Lower lobe of right lung (tissue), 2 donors: ENCODE measurements around the gene MACROH2A2. TPM values are rescaled to one million over a fixed set of nuclear protein-coding genes. Genes with fewer than 3 reads are reported as not detected.

ENCODE experiments used
- ATAC-seq, 2 donors: fragments of 200-7000 bp; cut with Tn5 transposase; one replicate each; pipeline ENCODE4 v1.9.1; 2020 to 2022; ENCODE audit warnings: mild to moderate bottlenecking in 2 of 2, moderate library complexity in 2 of 2
- DNase-seq: peaks from one replicate; pipeline ENCODE4 v3.0.0-alpha.2; 2020
- H3K27ac ChIP-seq: fragments of 200-600 bp; one replicate; pipeline ENCODE4 v1.8.0; 2022
- H3K27me3 ChIP-seq: fragments of 200-600 bp; one replicate; pipeline ENCODE4 v1.8.0; 2022; ENCODE audit warnings: low read depth
- H3K36me3 ChIP-seq: fragments of 200-600 bp; one replicate; pipeline ENCODE4 v1.8.0; 2022; ENCODE audit warnings: mild to moderate bottlenecking
- H3K4me1 ChIP-seq: fragments of 200-600 bp; one replicate; pipeline ENCODE4 v1.8.0; 2022
- H3K4me3 ChIP-seq: fragments of 200-600 bp; one replicate; pipeline ENCODE4 v1.8.0; 2022; ENCODE audit warnings: mild to moderate bottlenecking
- H3K9me3 ChIP-seq: fragments of 200-600 bp; one replicate; pipeline ENCODE4 v1.8.0; 2022
- intact Hi-C: fragments of 100-400 bp; cut with DNase I; formaldehyde crosslinking; loops from one replicate; pipeline ENCODE4 v1.11.0; 2022
- total RNA-seq: library from RNA; stranded (reverse); fragmentation: NEBNext Ultra II Directional; extraction: Animal tissue kit (Norgen Biotek cat#: 25700); gene quantifications from one replicate; pipeline ENCODE4 v1.2.1, GENCODE V29; 2021
- TF ChIP-seq, protein P1 (sequence below): fragments of 200-600 bp; IDR thresholded peaks from one replicate; pipeline ENCODE4 v1.8.0; 2022; ENCODE audit warnings: antibody characterized with exemption, mild to moderate bottlenecking
- donor health status: DM: no; HTN: yes; CAD: no; lungs with severe emphysema.

Gene MACROH2A2
- total RNA-seq, 1 donor from 2014 or later, result 6.6 TPM

DNA sequence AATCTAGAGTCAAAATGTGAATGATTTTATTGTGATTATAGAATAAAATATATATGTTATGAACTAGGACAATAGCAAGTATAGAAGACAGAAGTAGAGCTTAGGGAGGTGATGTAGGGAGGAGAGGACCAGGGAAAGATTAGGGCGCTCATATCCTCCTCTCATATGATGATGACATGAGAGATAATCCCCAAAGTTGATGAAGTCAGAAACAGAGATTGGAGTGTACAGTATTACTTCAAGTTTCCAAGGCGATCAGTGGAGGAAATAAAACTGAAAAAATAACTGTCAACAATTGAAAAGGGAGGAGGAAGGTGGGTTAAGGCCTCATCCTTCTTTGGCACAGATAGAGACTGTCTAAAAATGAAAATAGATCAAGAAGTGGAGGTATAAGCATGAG lies 14.9 kb downstream of the MACROH2A2 start:
- no peak overlapping the region for H3K4me3 ChIP-seq
- H3K9me3 ChIP-seq, result no peaks in the 10 kb centered on the region
- no peak overlapping the region for H3K27ac ChIP-seq
- H3K36me3 ChIP-seq, result no peaks in the 10 kb centered on the region
- TF ChIP-seq, protein P1, sequence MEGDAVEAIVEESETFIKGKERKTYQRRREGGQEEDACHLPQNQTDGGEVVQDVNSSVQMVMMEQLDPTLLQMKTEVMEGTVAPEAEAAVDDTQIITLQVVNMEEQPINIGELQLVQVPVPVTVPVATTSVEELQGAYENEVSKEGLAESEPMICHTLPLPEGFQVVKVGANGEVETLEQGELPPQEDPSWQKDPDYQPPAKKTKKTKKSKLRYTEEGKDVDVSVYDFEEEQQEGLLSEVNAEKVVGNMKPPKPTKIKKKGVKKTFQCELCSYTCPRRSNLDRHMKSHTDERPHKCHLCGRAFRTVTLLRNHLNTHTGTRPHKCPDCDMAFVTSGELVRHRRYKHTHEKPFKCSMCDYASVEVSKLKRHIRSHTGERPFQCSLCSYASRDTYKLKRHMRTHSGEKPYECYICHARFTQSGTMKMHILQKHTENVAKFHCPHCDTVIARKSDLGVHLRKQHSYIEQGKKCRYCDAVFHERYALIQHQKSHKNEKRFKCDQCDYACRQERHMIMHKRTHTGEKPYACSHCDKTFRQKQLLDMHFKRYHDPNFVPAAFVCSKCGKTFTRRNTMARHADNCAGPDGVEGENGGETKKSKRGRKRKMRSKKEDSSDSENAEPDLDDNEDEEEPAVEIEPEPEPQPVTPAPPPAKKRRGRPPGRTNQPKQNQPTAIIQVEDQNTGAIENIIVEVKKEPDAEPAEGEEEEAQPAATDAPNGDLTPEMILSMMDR, result no peak
- intact Hi-C loops, result no loop called here
- H3K4me1 ChIP-seq, result no peaks in the 10 kb centered on the region
- ATAC-seq (no peak), DNase-seq (no peak)
- no peaks in the 10 kb centered on the region for H3K27me3 ChIP-seq

DNA sequence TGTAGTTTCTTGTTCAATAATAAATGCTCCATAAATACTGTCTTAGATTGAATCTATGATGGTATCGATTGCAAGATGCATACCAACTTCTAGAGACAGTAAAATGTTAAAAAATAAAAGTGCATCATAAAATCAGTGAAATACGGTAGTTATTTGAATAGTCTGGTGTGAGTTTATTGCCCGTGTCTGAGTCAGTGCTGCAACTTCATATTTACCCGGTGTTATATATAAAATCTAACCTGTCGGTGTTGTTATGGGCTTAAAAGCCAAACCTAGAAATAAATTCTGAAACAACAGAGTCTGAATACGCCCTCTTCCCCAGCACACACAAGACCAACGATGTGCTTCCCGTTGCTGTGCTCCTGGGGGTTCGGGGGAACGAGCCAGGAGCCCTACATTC lies 16.3 kb downstream of the MACROH2A2 start:
- Histone ChIP-seq H3K36me3 (no peaks in the 10 kb centered on the region), H3K9me3 (no peaks in the 10 kb centered on the region), H3K4me1 (no peaks in the 10 kb centered on the region), H3K27ac (no peak overlapping the region), H3K27me3 (no peaks in the 10 kb centered on the region), H3K4me3 (no peak overlapping the region)
- intact Hi-C loops, result no loop called here
- DNase-seq, result no peak
- TF ChIP-seq, protein P1, result no peak
- ATAC-seq, result no peak

DNA sequence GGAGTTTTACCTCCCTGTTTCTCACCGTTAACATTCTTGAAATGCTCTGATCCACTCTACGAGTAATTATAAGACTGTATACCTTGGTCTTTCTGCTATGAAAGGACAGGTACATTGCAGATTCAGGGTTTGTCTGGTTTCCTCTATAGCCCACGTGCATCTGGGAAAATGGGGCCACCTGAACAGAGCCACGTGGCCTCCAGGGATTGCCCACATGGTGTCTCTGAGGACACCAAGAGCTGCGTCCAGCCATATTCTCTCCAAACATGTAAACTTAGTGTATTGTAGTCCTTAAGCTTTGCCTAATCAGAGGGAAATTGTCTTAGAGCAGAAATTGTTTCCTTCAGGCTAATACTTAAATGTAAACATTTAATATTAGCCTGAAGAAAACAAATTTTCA lies 16.7 kb downstream of the MACROH2A2 start:
- DNase-seq, result no peak
- H3K4me3 ChIP-seq, result no peak overlapping the region
- no peak for ATAC-seq
- H3K27me3 ChIP-seq, result no peaks in the 10 kb centered on the region
- no peaks in the 10 kb centered on the region for H3K36me3 ChIP-seq
- intact Hi-C loops, result no loop called here
- TF ChIP-seq, protein P1, result no peak
- H3K9me3 ChIP-seq, result no peaks in the 10 kb centered on the region
- no peaks in the 10 kb centered on the region for H3K4me1 ChIP-seq
- H3K27ac ChIP-seq, result no peak overlapping the region

DNA sequence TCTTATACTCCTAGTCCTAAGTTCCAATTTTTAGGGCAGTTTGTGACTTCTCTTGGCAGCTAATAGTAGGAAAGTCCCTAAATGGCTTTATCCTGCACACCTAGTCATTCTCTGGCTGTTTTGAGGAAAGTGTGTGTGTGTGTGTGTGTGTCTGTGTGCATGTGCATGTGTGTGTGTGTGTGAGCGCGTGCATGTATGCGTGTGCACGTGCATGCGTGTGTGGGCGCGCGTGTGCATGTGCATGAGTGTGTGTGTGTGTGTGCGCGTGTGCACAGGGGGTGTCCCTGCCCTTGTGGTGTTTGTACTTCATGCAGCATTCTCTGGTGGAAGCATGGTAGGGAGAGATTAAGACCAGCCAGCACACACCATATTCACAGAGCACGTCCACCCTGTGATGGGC lies 18.2 kb downstream of the MACROH2A2 start:
- intact Hi-C loops, result no loop called here
- DNase-seq (no peak), ATAC-seq (no peak)
- Histone ChIP-seq H3K4me1 (no peaks in the 10 kb centered on the region), H3K27ac (no peak overlapping the region), H3K4me3 (no peak overlapping the region), H3K27me3 (no peaks in the 10 kb centered on the region), H3K9me3 (no peaks in the 10 kb centered on the region), H3K36me3 (no peaks in the 10 kb centered on the region)
- TF ChIP-seq, protein P1, result no peak

DNA sequence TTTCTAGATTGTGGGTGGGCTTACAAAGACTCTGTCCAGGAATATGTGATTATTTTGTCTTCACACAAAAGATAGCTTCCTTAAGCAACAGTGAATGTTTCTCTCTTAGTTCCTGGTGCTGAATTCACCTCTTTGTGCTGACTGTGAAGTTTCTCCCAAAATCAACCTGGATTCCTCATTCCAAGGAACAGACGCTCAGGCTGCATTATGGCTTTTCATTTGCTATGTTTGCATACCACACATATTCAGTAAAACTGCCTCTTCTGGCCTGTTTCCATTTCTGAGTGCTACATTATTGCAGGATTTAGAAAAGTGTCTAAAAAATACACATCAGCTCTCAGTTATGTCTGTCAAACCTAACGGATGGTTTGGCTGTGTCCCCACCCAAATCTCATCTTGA lies 21.5 kb downstream of the MACROH2A2 start:
- Histone ChIP-seq H3K4me3 (no peak overlapping the region), H3K9me3 (no peaks in the 10 kb centered on the region), H3K27me3 (no peaks in the 10 kb centered on the region), H3K27ac (no peak overlapping the region), H3K36me3 (no peaks in the 10 kb centered on the region), H3K4me1 (no peaks in the 10 kb centered on the region)
- no peak for ATAC-seq
- intact Hi-C loops, result no loop called here
- TF ChIP-seq, protein P1, result no peak
- DNase-seq, result no peak

DNA sequence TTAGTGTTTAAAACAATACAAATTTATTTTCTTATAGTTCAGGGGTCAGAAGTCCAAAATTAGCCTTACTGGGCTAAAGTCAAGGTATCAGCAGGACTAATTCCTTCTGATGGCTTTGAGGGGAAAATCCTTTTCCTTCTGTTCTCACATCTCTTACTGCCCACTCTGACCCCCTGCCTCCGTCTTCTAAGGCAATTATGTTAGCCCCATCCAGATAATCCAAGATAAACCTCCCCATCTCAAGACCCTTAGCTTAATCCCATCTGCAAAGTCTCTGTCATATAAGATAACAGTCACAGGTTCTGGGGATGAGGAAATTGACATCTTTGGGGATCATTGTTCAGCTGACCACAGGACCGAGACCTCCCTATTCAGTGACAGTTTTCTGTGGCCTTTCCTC lies 22.3 kb downstream of the MACROH2A2 start:
- intact Hi-C loops, result no loop called here
- ATAC-seq, result no peak
- TF ChIP-seq, protein P1, result no peak
- H3K9me3 ChIP-seq, result no peaks in the 10 kb centered on the region
- H3K36me3 ChIP-seq, result no peaks in the 10 kb centered on the region
- H3K4me3 ChIP-seq, result no peak overlapping the region
- no peaks in the 10 kb centered on the region for H3K4me1 ChIP-seq
- no peak for DNase-seq
- H3K27me3 ChIP-seq, result no peaks in the 10 kb centered on the region
- no peak overlapping the region for H3K27ac ChIP-seq
